HG03095 (cell line): ENCODE data around the gene ADARB2.

Experiments used
- ATAC-seq: cut with Tn5 transposase; IDR thresholded peaks from one replicate; pipeline ENCODE4 v1.9.1; 2021; ENCODE audit warnings: moderate library complexity; ENCODE audit not compliant: unreplicated experiment

ADARB2 gene

DNA sequence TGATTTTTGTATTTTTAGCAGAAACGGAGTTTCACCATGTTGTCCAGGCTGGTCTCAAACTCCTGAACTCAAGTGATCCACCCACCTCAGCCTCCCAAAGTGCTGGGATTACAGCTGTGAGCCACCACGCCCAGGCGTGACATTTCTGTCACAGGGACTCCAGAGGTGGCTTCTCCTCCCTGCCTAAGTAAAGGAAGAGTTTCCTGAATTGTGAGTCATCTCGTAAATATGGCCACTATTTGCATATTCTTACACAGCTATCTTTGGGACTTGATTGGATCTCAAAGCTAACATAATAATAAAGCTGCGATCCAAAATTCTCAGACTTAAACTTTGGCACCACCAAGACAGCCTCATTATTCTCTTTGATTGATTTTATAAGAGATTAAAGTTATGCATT, 50.1 kb downstream of the ADARB2 start:
- ATAC-seq, result no peak

DNA sequence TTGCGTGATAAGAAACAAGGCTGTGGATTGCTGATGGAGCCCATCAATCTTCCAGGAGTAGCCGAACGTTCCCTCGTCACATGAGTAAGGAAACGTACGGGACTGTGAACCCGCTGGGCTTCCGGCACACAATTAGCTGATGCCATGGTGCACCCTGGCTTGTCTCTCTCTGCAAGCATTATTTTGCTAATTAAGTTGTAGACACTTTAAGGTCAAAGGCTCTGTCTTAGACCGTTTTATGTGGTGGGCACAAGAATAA, 50.9 kb downstream of the ADARB2 start:
- no peak for ATAC-seq

DNA sequence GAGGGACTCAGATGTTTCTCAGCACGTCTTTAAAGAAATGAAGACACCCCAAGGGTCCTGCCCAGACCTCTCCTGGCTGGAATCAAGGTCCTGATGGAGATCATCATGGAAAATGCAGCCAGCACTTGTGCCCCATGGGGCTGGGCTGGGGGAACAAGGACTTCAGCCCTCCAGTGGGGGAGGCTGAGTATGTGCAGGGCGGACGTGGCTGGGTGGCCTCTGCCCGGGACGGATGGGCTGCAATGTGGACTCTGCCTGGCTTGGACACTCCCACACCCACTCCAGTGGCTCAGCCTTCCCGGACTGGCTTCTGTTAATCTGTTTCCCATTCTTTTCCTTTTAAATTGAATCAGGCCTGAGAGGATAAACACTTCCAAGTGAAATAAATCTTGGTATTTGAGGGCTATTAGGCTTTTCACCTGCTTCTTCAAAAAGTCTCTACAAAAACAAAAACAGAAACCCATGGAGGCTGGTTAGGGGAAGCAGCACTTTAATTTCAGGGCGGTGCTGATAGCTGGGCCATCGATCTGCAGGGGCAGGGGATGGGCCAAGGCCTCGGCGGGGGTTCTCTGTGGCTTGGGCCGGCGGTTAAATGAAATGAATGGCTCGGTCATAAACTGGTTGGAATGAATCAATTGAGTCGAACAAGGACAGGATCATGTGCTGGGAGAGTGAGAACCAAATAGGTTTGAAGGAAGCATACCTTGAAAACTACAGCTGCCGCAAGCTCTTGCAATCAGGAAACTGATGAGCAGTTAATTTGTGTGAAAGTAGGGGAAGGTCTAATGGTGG, 51.4 kb downstream of the ADARB2 start:
- no peak for ATAC-seq

DNA sequence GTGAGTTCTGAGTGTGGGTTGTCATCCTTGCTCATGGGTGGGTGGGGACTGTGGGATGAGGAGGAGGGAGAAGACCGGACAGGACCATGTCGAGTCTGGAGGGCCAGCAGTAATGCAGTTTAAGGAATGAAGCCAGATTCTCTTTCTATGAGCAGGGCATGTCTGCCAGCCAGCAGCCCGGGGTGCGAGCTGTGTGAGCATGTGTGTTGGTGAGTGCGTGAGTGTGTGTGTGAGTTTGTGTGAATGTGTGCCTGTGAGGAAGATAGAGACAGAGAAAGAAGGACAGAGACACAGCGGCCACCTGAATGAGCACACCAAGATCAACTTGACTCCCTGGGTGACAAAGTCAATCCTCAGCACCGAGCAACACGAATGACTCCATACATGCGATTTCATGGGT, 52.3 kb downstream of the ADARB2 start:
- ATAC-seq, result no peak

DNA sequence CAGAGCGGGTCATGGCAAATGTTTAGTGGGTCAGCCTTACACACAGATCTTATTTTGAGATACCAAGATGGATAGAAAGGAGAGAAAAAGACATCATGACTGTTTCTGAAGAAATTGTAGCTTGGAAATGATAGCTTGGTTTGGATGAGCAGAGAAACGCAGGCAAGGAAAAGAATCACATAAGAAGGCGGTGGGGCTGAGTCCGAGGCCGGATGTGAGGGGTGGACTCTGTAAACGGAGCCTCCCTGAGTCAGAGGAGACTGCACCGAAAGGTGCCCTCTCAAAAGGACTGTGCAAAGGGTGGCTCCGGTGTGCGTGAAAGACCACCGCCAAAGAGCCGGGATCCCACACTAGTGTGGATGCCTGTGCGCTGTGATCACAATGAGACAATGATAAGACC, 53.7 kb downstream of the ADARB2 start:
- no peak for ATAC-seq

DNA sequence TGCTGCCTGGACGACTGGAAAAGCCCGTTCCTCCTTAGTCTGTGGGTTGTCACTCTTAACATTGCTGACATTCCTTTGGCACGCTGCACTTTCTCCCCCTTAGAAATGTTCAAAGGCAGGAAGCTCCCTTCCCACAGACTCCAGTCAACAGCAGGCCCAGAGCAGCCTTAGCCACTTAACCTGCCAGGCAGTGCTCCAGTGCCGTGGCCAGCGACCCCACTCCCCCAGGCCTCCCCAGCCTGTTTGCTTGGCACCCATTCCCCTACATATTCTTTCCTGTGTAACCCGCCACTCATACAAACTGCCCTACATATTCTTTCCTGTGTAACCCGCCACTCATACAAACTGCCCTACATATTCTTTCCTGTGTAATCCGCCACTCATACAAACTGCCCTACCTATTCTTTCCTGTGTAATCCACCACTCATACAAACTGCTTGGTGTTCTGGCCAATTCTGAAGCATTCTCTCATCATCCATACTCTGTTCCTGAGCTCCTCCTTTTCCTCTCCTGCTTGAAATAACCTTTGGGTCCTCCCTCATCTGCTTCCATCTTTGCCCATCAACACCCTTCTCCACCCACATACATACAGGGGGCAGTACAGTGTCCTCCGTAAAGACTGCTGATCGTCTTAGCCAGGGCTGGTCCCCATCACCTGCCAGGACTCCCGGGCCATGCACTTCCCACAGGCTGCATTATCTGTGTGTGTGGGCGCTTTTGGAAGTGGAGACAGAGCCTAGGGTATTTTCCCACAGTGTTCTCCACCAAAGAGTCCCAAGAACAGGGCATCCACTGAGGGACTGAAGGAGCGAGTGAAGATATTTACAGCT, 57.3 kb downstream of the ADARB2 start:
- ATAC-seq, result no peak

DNA sequence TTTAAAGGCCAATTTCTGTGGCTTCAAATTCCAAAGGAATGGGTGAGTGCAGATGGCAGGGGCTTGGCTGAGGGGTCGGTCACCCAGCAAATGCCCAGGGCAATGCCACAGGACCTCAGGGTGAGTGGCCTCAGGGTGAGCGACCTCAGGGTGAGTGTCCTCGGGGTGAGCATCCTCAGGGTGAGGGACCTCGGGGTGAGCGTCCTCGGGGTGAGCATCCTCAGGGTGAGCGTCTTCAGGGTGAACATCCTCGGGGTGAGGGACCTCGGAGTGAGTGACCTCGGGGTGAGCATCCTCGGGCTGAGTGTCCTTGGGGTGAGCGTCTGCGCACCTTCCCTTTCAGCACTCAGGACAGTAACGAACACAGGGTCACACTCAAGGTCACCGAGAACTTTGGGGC, 59.2 kb downstream of the ADARB2 start:
- ATAC-seq, result no peak

DNA sequence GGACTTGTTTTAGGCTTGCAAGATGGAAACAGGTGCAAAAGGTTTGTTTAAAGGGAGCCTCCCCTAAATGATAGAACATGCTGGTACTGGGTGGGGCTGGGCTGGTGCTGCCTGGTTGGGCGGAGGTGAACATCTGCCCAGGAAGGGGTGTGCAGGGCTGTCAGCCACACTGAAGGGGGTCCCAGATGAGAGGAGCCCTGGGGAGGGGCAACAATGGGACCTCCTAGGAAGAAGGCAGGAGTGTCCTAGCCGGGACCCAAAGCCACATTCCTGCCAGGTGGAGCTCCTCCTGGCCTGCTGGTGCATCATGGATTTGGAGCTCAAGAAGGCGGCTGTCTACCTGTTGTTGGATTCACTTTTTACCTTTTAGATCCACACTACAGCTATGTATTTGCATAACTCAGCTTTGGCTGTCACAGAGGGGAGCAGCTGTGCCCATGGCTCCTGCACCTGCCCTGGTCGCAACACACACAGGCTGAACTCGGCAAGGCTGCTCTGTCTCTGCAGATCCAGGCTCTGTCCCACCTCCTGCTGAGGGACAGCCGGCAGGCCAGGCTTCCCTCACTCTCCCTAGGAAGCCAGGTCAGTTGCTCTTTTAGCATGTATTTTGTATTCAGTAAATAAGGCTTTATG, 59.9 kb downstream of the ADARB2 start:
- no peak for ATAC-seq

DNA sequence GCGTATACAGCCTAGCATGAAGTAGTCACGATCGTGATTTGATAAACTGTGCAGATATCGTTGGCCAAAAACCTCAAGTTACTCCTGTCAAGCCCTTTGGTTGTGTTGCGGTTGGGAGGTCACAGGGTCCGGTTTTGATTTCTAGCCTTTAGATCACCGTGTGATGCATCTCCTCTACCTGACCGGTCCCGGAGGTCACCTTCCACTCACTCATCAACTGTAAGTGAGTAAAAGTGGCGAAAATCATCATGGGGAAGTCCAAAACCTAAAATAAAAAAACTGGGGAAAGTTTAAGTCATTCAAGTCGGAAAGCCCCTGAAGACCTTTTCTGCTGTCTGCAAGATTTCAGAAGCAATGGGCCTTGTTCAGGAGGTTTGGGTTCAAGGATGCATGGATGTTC, 62.8 kb downstream of the ADARB2 start:
- peak; percentile 73 for ATAC-seq

DNA sequence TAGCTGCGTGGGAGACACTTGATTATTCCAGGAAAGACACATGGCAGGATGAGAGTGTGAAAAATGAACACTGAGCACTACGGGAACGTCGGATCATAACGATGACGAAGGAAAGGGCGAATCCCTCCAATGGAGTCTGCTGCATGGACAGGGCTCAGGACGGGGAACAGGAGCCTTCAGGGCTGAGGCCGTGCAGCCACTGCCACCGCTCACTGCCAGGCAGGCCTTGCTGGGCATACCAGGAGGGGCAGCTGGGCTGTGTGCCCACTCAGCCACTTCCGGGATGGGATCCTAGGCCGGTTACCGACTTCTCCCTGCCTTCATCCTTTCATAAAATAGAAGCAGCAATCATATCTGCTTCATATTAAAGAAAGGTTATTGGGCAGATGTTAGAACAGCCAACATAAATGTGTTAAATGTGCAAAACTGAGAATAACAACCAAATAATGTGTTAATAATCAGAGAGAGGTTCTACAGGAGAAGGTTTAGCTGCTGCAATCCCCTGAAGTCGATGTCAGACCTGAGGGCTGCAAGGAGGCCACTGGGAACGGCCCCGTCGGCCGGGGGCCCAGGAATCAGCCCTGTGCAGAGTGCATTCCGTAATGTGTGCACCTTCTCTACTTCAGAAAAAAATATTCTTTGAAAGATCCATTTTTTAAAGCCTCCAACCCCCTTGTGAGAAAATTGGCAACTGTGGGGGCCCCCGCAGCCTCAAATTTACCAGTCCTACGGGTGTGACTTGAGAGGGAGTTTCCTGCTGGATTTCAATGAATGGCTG, 63.6 kb downstream of the ADARB2 start:
- ATAC-seq, result no peak

DNA sequence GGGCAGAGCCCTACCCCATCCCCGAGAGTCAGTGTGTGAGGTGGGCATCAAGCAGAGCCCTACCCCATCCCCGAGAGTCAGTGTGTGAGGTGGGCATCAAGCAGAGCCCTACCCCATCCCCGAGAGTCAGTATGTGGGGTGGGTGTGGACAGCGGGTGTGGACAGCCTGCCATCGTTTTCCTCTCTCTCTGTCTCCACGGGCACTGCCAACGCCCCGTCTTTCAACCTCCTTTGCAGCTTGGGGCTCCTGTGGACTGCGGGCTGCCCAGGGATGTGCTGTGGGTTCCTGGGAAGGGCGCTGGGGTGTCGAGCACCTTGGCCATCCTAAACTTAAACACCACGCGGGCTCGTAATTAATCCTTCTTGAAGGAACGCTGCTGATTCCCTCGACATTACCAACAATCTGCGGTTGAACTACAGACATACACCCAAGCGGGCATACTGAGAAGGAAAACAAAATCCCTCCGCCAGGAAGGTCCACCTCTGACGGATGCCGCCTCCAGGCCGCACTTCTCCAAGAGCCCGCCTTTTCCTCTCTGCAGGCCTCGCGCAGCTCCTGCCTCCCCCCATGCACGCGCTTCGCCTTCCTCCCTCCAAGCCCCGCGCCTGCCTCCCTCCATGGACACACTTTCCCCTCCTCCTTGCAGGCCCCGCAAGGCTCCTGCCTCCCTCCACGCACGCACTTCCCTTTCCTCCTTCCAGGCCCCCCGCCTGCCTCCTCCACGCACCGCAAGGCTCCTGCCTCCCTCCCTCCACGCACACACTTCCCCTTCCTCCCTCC, 65.1 kb downstream of the ADARB2 start:
- no peak for ATAC-seq

DNA sequence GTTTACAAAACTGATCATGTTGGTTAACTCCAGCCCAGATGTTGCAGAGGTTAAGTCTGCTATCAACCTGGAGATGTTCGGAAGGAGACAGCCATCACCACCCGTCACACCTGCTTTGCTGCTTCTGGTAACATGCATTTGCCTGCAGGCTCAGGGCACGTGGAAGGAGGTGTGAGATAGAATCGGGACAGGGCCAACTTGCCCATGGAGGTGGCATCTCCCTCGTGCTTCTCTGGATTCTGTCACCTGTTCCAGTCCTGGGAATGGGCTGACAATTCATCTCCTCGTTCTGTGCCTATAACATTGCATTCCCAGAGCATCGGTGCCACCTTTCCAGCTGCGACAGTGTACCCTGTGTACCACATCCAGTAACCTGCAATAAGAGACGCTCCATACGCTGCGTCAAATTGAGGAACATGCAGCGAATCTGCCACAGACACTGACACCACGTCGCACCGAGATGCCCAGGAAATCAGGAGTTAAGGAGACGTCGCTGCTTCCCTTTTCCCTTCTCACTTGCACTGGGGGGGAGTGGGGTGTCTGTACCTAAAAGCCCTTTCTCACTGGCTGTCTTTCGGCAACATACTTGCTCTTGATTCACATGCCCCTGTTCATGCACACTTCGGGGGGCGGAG, 65.8 kb downstream of the ADARB2 start:
- no peak for ATAC-seq

DNA sequence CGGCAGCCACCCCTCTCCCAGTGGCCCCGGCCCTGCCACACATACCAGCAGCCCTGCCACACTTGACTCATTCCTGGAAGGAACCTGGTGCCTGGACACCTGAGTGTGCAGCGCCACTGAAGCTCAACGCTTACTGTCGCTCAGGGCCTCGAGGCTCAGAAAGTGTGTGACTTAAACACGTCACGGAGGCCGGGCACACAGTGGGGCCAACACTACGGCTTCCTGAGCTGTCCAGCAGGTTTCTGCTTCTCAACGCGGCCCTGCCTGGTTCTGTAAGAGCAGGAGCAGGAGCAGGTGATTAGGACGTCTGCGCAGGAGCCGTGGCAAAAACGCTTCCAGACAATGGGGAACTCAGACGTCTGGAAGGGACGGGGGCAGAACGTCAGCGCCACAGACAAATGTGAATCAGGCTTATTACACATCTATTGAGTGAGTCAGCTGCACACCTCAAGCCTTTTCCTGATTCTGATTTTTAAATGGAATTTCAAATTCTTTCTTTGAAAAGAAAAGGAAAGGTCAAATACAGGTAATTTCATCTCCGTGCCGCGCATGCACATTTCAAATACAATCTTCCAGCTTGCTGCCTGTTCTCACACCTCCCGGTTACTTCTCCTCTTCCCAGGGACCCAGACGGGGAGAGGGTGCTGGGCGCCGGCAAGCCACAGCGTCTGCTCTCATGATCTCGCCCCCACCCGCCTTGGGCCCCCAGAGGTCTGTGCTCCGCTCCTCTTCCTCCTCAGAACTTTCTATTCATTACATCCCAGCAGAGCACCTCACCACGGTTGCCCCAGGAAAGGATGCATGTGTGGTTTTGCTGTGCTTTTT, 66.6 kb downstream of the ADARB2 start:
- ATAC-seq, result no peak

DNA sequence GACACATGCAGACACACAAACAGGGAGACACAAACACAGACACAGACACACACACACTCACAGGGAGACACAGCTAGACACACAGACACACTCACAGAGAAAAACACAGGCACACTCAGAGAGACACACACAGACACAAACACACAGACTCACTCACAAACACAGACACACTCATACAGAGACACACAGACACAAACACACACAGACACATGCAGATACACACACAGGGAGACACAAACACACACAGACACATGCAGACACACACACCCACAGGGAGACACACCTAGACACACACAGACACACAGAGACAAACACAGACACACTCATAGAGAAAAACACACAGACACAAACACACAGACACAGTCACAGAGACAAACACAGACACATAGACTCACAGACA, 67.9 kb downstream of the ADARB2 start:
- ATAC-seq, result no peak

DNA sequence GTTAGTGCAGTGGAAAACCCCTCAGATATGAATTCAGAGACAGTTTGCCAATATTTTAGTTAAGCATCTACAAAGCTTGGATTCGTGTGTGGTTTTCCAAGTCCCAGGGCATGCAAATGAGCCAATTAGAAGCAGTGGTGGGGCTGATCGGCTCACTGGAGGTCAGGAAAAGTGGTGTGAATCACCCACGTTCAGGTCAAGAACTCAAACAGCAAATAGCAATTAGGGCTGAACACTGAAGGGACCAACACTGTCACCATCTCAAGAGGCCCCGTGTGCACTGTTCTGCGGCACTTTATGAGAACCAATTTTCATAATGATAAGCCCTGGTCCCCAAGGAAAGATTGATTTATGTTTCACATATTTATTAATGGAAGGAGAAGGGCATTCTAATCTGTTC, 68.9 kb downstream of the ADARB2 start:
- no peak for ATAC-seq

DNA sequence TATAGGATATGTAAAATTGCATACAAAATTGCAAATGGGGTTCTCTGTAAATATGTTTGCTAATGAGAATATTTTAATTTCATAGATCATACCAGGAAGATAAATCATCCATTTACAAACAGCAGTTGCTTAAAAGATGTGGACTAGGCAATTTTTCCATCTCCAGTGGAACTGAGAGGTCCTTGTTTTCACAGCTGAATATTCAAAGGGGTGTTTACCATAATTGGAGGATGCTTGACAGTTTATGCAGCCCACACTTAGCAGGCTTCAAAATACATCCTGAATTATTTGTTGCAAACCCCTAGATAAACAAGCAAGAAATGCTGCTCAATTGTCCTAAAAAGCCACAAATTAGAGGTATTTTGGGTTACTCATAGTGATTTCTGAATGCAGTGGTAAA, 69.9 kb downstream of the ADARB2 start:
- ATAC-seq, result no peak

DNA sequence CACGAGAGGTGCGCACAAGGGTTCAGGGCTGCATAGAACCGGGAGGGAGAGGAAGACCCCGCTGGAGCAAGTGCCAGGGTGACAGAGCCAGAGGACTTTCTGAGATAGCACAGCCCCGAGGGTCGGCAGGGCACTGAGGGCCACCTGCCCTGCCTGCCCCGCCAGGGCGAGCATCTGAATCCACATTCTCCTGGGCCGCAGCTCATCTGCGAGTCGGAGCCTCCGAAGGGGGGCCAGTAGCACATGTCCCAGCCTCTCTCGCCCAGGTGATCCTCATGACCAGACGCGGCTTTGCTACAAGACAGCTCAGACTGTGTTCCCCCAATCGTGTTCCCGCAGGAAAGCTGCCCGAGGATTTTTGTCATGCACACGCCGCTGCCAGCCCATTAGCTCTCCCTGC, 71.2 kb downstream of the ADARB2 start:
- no peak for ATAC-seq

DNA sequence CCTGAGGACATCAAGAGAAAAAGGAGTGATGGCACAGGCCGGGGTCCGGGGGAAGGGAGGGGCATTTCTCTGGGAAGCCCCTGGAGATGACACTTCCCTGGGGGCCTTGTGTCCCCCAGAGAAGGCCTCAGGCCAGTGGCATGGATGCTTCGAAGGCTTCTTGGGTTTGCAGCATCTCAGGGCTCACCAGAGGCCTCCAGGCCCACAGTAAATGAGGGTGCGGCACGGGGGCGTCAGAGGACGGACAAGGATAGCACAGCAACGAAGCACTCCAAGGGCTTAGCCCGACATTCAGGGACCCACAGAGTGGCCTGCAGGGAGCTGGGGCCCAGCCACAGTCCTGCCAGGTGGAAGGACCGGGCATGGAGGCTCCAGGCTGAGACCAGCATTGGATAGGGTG, 71.6 kb downstream of the ADARB2 start:
- ATAC-seq, result no peak

DNA sequence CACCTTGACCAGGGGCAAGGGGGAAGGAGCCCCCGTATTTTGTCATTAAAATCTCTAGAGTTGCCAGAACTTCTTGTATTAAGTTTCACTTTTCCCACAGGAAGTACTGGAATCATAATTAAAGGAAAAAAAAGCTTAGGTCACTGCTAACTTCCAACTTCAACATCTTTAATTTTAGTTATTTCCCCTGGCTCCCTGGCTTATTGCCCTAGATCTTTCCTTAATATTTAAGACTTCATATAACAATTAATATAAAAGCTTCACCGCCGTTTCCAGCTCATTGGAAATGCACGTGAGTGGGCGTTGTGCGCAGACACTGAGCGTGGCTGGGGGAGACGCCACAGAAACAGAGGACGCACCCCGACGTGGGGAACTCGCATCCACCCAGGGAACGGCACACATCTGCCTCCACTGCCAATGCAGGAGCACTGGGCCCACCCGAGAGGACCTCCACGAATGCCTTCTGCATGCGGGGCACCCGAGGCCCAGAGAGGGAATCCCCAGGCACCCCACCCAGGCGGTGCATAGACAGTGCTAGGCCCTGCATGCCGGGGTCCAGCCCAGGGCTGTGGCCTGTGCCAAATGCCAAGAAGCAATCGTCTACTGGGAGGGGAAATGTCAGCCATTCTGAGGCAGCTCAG, 72.2 kb downstream of the ADARB2 start:
- no peak for ATAC-seq
